ENCODE measurements around the gene FRS2. TPM values are rescaled to one million over a fixed set of nuclear protein-coding genes. Genes with fewer than 3 reads are reported as not detected.

Gene FRS2
- total and polyA plus RNA-seq, 10 of the 15 experiments (the other 5 are each of a cell fraction or from before 2014, with no cell fraction given): 1.1 to 13.1 (median 5.9) TPM

GRCh38 chr12:69438539-69438938 is 31.6 kb upstream of the FRS2 start:
- in situ Hi-C loops (cut with MboI) (no loop called here), intact Hi-C loops (cut with micrococcal nuclease; ENCODE audit: unreplicated experiment) (no loop called here)
- FAIRE-seq: no peak
- no peak overlapping the region for H3K4me2 ChIP-seq (ENCODE audit: control insufficient read depth, insufficient read depth)
- no peak overlapping the region for H2AFZ ChIP-seq (ENCODE audit: control insufficient read depth, low read depth, low read length)
- TF ChIP-seq POU2F2 (IDR thresholded peaks at IDR 0.05; ENCODE audit: borderline replicate concordance, low read depth, low read length): no peak
- TF ChIP-seq IRF4 (IDR thresholded peaks at IDR 0.05; ENCODE audit: low read depth, low read length): no peak
- TF ChIP-seq JUND (IDR thresholded peaks at IDR 0.05; ENCODE audit: low read depth, low read length): no peak
- no peak for TF ChIP-seq BMI1 (IDR thresholded peaks at IDR 0.05; ENCODE audit: borderline replicate concordance)
- no peak for TF ChIP-seq HDAC6 (IDR thresholded peaks at IDR 0.05; ENCODE audit: unreplicated experiment)
- TF ChIP-seq MYC (IDR thresholded peaks at IDR 0.05; ENCODE audit: insufficient read depth, insufficient read length, insufficient replicate concordance, low read length, severe bottlenecking): no peak
- TF ChIP-seq POLR2AphosphoS2 (IDR thresholded peaks at IDR 0.05; ENCODE audit: low read depth, low read length): no peak
- TF ChIP-seq ZNF274 (IDR thresholded peaks at IDR 0.05; ENCODE audit: insufficient read depth, insufficient read length): no peak
- TF ChIP-seq E4F1 (IDR thresholded peaks at IDR 0.05; ENCODE audit: borderline replicate concordance, partially characterized antibody): no peak
- TF ChIP-seq IKZF2 (IDR thresholded peaks at IDR 0.05): no peak
- H3K36me3 ChIP-seq (ENCODE audit: control insufficient read depth in 2 of 2, insufficient read depth in 2 of 2, low read length in 1 of 2): no peaks in the 10 kb centered on the region
- CTCF ChIA-PET: interaction anchor here (1.2 kb wide), 1 partner anchor 10 kb away, joined by 4 read pairs; no protein-coding TSS in a partner anchor
- 71% methylated on average over 3 of the region's 3 CpGs for WGBS (ENCODE audit: insufficient coverage, insufficient replicate concordance, low lambda C conversion rate, missing lambda C conversion rate)
- H3K27ac ChIP-seq (ENCODE audit: control insufficient read depth, insufficient read depth): no peak overlapping the region
- H3K9ac ChIP-seq (ENCODE audit: control insufficient read depth, insufficient read depth, low read length): no peak overlapping the region
- SMC1A ChIA-PET (ENCODE audit: uncharacterized antibody, unreplicated experiment): interaction anchor here (0.9 kb wide), 1 partner anchor 45 kb away, joined by 3 read pairs; no protein-coding TSS in a partner anchor
- no peaks in the 10 kb centered on the region for H3K79me2 ChIP-seq (ENCODE audit: control insufficient read depth, insufficient read depth, low read length)
- no peak for DNase-seq (ENCODE audit: low read depth, low spot score)
- no peak overlapping the region for H3K4me3 ChIP-seq
- H3K9me3 ChIP-seq (replicated peaks; ENCODE audit: control insufficient read depth, insufficient read depth, low read length): no peaks in the 10 kb centered on the region
- POLR2A ChIA-PET: no interaction called here
- H3K27me3 ChIP-seq (replicated peaks in 1 of 2; ENCODE audit: control insufficient read depth in 2 of 2, insufficient read depth in 2 of 2, low read length in 1 of 2): no peaks in the 10 kb centered on the region
- ATAC-seq: no peak
- RAD21 ChIA-PET (ENCODE audit: unreplicated experiment): no interaction called here
- no peaks in the 10 kb centered on the region for H4K20me1 ChIP-seq (ENCODE audit: control insufficient read depth, insufficient read depth)
- BruUV-seq (replicated peaks): no TSS peak
- no peaks in the 10 kb centered on the region for H3K4me1 ChIP-seq (ENCODE audit: control insufficient read depth, insufficient read depth, low read length)

Measured in GM12878 (cell line).